PC-9 (cell line): ENCODE data around the gene DOCK7.

Experiments
- CTCF ChIP-seq: fragments of 200-600 bp; sonication (generic); conservative IDR thresholded peaks from 2 replicates; pipeline ENCODE4 v1.6.1; 2017; ENCODE audit warnings: mixed run types, antibody characterized with exemption, mild to moderate bottlenecking, moderate library complexity
- EZH2 ChIP-seq: fragments of 200-600 bp; sonication (generic); IDR thresholded peaks from 2 replicates; pipeline ENCODE4 v1.8.0; 2017; ENCODE audit warnings: antibody characterized with exemption, low read depth

- TF ChIP-seq CTCF: no peak
- TF ChIP-seq EZH2: no peak
Measured at GRCh38 chr1:62420214-62420613, 268.0 kb downstream of the DOCK7 start.
